K562 (cell line): Measurements from ENCODE around the gene LEO1. TPM values are rescaled to one million over a fixed set of nuclear protein-coding genes. Genes with fewer than 3 reads are reported as not detected.
A peak's percentile ranks its signal among the peaks of the same experiment; 100 is the strongest.

Experiments
- ARID2 ChIP-seq: fragments of 450-650 bp; IDR thresholded peaks from 2 replicates; pipeline ENCODE4 v1.6.1; 2017; ENCODE audit warnings: antibody characterized with exemption, mild to moderate bottlenecking
- C11orf30 ChIP-seq: fragments of 450-650 bp; IDR thresholded peaks from 2 replicates; pipeline ENCODE4 v1.6.1; 2016; ENCODE audit warnings: low read depth, mild to moderate bottlenecking
- CEBPB ChIP-seq: fragments of 450-650 bp; IDR thresholded peaks from 2 replicates; pipeline ENCODE4 v1.6.1; 2016; ENCODE audit warnings: missing genetic modification characterization, missing compliant biosample characterization
- ETV1 ChIP-seq: fragments of 450-650 bp; conservative IDR thresholded peaks from 2 replicates; pipeline ENCODE4 v1.6.1; 2016; ENCODE audit warnings: missing genetic modification characterization, control low read depth, low read depth, missing compliant biosample characterization
- KLF10 ChIP-seq: fragments of 250-450 bp; sonication (Bioruptor Pico); IDR thresholded peaks from 2 replicates; pipeline ENCODE4 v1.6.1; 2021; ENCODE audit warnings: matching md5 sums
- PHF8 ChIP-seq: fragments of 200-600 bp; sonication (generic); IDR thresholded peaks from 2 replicates; pipeline ENCODE4 v1.6.1; 2012; ENCODE audit warnings: mixed run types, mild to moderate bottlenecking, inconsistent platforms, low read length, moderate library complexity, borderline replicate concordance
- RBM25 ChIP-seq: fragments of 200-400 bp; formaldehyde crosslinking; IDR thresholded peaks from 2 replicates; pipeline ENCODE4 v1.6.1; 2018; ENCODE audit warnings: low read length, low read depth, moderate library complexity; ENCODE audit not compliant: severe bottlenecking
- RNF2 ChIP-seq: sonication (generic); IDR thresholded peaks from 2 replicates; pipeline ENCODE4 v1.6.1; 2016
- SMAD2 ChIP-seq: fragments of 150-350 bp; IDR thresholded peaks from 2 replicates; pipeline ENCODE4 v1.6.1; 2014; ENCODE audit warnings: low read depth, mild to moderate bottlenecking, low read length
- SRSF3 ChIP-seq: fragments of 200-400 bp; formaldehyde crosslinking; IDR thresholded peaks from 2 replicates; pipeline ENCODE4 v1.6.1; 2016; ENCODE audit warnings: mild to moderate bottlenecking, low read length, moderate library complexity; ENCODE audit not compliant: insufficient read depth
- TFAM ChIP-seq: fragments of 250-450 bp; sonication (Bioruptor Pico); conservative IDR thresholded peaks from 2 replicates; pipeline ENCODE4 v1.5.0; 2021; ENCODE audit warnings: mild to moderate bottlenecking, moderate library complexity
- ZNF121 ChIP-seq: sonication (generic); formaldehyde crosslinking; conservative IDR thresholded peaks from 2 replicates; pipeline ENCODE4 v1.8.0; 2022; ENCODE audit warnings: missing genetic modification reagents
- ZNF232 ChIP-seq: sonication (generic); formaldehyde crosslinking; IDR thresholded peaks from 2 replicates; pipeline ENCODE4 v1.8.0; 2022; ENCODE audit warnings: mild to moderate bottlenecking, missing genetic modification reagents
- ZNF584 ChIP-seq: fragments of 200-800 bp; sonication (Bioruptor generic); IDR thresholded peaks from 2 replicates; pipeline ENCODE4 v1.6.1; 2016; ENCODE audit warnings: low read depth, mild to moderate bottlenecking, missing genetic modification characterization, missing compliant biosample characterization
- polyA plus RNA-seq, 8 experiments: library from polyadenylated mRNA; depleted of rRNA in 4 of 8; stranded (reverse) in 5 of 8; unstranded in 3 of 8; fragments of >200 nt; fragmentation: Nextera tagmentation in 2 of 8; fragmentation: Illumina TruSeq in 1 of 8; extraction: Ambion mirVana in 2 of 8; extraction: Trizol in 1 of 8; gene quantifications; 2 replicates each; pipeline versions ENCODE4 v1.2.1 to v1.2.3, GENCODE V29; 2011 to 2014; ENCODE audit warnings: inconsistent platforms in 1 of 8, missing spikeins in 1 of 8
- total RNA-seq, 7 experiments: library from RNA; depleted of rRNA in 6 of 7; stranded (reverse); fragments of >200 nt in 6 of 7; fragmentation: Illumina TruSeq in 2 of 7; extraction: Trizol in 2 of 7; gene quantifications; 2 replicates each; pipeline versions ENCODE4 v1.2.1 to v1.2.3, GENCODE V29; 2011 to 2021; ENCODE audit warnings: low replicate concordance in 1 of 7
- TF ChIP-seq, protein P1 (sequence below): fragments of 250-450 bp; sonication (Bioruptor Pico); IDR thresholded peaks from 2 replicates; pipeline ENCODE4 v1.5.0; 2021; ENCODE audit warnings: mild to moderate bottlenecking, moderate library complexity
- TF ChIP-seq, protein P2 (sequence below): fragments of 450-650 bp; formaldehyde crosslinking; IDR thresholded peaks from 2 replicates; pipeline ENCODE4 v1.4.0; 2022; ENCODE audit warnings: missing genetic modification characterization
- TF ChIP-seq, protein P3 (sequence below): fragments of 250-450 bp; sonication (Bioruptor Pico); IDR thresholded peaks from 2 replicates; pipeline ENCODE4 v1.8.0; 2021; ENCODE audit warnings: moderate library complexity, mild to moderate bottlenecking, inconsistent platforms
- TF ChIP-seq, protein P4 (sequence below): fragments of 450-650 bp; IDR thresholded peaks from 2 replicates; pipeline ENCODE4 v1.6.1; 2017; ENCODE audit warnings: mild to moderate bottlenecking, moderate library complexity
- TF ChIP-seq, protein P5 (sequence below): fragments of 250-450 bp; sonication (Bioruptor Pico); IDR thresholded peaks from 2 replicates; pipeline ENCODE4 v1.8.0; 2022; ENCODE audit warnings: moderate library complexity, mild to moderate bottlenecking, inconsistent platforms

Gene LEO1
- total and polyA plus RNA-seq, 9 of the 15 experiments (the other 6 are each of a cell fraction or from before 2014, with no cell fraction given) = 8.4 to 48.3 (median 37.9) TPM

DNA sequence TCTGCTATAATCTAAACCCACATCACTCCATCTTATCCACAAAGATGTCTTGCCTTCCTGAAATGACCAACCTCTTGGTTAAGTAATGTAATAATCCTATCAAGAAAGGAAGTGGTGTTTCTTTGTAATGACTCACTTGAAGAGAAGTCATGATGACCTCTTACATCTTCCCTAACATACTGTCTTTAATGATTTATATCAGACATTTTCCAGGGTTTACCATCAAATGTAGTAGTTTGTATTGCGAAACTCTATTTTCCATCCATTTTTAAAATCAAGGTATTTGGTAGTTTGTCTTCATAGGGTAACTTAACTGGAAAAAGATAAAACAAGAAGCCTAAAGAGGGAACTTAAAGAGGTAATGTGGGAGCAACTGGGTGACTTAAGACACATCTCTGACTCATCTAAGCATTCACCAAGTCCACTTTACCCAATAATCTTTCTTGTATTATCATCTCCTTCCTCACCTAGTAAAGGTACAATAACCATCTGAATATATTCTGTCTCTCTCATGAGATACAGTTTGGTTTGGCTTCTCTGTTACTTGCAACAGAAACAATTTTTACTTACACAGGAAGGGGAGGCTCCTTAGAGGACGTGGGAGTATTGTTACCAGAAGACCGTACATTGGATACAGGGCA lies 41.7 kb upstream of the LEO1 start (continued):
- peak; percentile 97 for TF ChIP-seq CEBPB (tag)
- no peak for TF ChIP-seq SMAD2
- no peak for TF ChIP-seq RBM25
- no peak for TF ChIP-seq ARID2
- TF ChIP-seq, protein P1, sequence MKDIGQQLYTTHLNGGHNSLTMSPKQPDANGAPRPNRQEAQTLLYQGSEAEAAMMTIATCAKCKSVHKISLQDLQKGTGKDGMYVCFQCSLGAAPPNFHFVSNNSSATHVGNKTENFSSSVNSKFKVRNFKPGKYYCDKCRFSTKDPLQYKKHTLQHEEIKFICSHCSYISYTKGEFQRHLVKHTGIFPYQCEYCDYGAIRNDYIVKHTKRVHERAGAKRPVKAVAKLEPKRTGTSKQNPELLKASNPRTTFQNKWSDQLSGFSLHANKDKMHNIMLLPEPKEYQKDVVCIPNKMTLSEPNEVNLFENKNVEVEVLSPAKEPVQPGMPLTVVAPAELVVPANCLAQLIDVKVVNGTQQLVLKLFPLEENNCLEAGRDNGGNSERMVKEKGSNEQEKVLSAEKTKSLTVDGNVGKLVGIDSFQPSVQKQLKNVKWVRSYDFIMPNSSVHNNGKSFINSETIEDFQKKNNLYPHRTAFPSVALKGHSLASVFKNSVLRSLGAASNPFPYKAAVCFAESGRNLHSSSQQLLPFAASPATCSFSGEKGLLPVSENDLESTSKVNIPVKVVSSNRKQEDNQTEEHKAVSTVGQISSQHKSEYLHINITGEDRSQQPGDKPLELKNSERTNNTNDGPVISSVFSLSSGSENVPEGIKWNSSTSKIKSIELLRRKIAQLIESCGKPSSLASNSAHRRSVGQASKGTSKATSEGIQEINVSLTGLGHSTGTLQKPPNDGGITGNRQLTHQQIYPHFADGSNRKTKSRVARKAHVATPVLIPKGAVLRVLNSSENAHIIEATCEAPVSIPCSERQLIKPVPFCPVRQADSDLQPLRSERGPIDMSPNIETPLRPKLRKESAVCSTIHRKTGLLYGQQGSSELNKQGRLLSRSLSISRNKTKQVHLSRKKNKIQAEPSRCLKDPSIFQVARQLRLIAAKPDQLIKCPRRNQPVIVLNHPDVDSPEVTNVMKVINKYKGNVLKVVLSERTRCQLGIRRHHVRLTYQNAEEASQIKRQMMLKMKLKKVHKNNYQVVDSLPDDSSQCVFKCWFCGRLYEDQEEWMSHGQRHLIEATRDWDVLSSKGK (CRISPR knock-in tag) = no peak
- no peak for TF ChIP-seq ZNF121 (CRISPR knock-in tag)
- TF ChIP-seq, protein P2, sequence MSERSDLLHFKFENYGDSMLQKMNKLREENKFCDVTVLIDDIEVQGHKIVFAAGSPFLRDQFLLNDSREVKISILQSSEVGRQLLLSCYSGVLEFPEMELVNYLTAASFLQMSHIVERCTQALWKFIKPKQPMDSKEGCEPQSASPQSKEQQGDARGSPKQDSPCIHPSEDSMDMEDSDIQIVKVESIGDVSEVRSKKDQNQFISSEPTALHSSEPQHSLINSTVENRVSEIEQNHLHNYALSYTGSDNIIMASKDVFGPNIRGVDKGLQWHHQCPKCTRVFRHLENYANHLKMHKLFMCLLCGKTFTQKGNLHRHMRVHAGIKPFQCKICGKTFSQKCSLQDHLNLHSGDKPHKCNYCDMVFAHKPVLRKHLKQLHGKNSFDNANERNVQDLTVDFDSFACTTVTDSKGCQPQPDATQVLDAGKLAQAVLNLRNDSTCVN = no peak
- no peak for TF ChIP-seq SRSF3
- TF ChIP-seq, protein P3, sequence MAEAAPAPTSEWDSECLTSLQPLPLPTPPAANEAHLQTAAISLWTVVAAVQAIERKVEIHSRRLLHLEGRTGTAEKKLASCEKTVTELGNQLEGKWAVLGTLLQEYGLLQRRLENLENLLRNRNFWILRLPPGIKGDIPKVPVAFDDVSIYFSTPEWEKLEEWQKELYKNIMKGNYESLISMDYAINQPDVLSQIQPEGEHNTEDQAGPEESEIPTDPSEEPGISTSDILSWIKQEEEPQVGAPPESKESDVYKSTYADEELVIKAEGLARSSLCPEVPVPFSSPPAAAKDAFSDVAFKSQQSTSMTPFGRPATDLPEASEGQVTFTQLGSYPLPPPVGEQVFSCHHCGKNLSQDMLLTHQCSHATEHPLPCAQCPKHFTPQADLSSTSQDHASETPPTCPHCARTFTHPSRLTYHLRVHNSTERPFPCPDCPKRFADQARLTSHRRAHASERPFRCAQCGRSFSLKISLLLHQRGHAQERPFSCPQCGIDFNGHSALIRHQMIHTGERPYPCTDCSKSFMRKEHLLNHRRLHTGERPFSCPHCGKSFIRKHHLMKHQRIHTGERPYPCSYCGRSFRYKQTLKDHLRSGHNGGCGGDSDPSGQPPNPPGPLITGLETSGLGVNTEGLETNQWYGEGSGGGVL = no peak
- no peak for TF ChIP-seq KLF10 (CRISPR knock-in tag)
- no peak for TF ChIP-seq TFAM (CRISPR knock-in tag)
- no peak for TF ChIP-seq ZNF232 (CRISPR knock-in tag)
- no peak; the same call in 1 of the 2 replicates for TF ChIP-seq ETV1 (tag)
- no peak for TF ChIP-seq C11orf30
- TF ChIP-seq PHF8 = no peak
- TF ChIP-seq, protein P4, sequence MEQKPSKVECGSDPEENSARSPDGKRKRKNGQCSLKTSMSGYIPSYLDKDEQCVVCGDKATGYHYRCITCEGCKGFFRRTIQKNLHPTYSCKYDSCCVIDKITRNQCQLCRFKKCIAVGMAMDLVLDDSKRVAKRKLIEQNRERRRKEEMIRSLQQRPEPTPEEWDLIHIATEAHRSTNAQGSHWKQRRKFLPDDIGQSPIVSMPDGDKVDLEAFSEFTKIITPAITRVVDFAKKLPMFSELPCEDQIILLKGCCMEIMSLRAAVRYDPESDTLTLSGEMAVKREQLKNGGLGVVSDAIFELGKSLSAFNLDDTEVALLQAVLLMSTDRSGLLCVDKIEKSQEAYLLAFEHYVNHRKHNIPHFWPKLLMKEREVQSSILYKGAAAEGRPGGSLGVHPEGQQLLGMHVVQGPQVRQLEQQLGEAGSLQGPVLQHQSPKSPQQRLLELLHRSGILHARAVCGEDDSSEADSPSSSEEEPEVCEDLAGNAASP = no peak
- peak; percentile 62; the same call in 1 of the 2 replicates for TF ChIP-seq ZNF584
- TF ChIP-seq, protein P5, sequence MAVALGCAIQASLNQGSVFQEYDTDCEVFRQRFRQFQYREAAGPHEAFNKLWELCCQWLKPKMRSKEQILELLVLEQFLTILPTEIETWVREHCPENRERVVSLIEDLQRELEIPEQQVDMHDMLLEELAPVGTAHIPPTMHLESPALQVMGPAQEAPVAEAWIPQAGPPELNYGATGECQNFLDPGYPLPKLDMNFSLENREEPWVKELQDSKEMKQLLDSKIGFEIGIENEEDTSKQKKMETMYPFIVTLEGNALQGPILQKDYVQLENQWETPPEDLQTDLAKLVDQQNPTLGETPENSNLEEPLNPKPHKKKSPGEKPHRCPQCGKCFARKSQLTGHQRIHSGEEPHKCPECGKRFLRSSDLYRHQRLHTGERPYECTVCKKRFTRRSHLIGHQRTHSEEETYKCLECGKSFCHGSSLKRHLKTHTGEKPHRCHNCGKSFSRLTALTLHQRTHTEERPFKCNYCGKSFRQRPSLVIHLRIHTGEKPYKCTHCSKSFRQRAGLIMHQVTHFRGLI = no peak
- no peak for TF ChIP-seq RNF2
